NCI-H510A (cell line): ENCODE measurements around the gene BCAR3.

Experiments used
- DNase-seq: peaks from one replicate; lab custom pipeline; 2025; lab: John Stamatoyannopoulos, UW

The BCAR3 gene

GRCh38 chr1:93638307-93638847, 43.3 kb downstream of the BCAR3 start:
- no peak for DNase-seq

GRCh38 chr1:93636712-93637111, 44.9 kb downstream of the BCAR3 start:
- DNase-seq = no peak

- no peak for DNase-seq
Observed at GRCh38 chr1:93635614-93636543, 45.8 kb downstream of the BCAR3 start.

- DNase-seq = no peak
Observed at GRCh38 chr1:93633313-93633712, 48.3 kb downstream of the BCAR3 start.

GRCh38 chr1:93631626-93632365, 49.8 kb downstream of the BCAR3 start:
- no peak for DNase-seq

- DNase-seq = no peak
Observed at GRCh38 chr1:93630168-93630567, 51.5 kb downstream of the BCAR3 start.

- peak; percentile 67 for DNase-seq
Observed at GRCh38 chr1:93629101-93630059, 52.3 kb downstream of the BCAR3 start.

GRCh38 chr1:93628681-93629080, 53.0 kb downstream of the BCAR3 start:
- DNase-seq = no peak

GRCh38 chr1:93625582-93626327, 55.9 kb downstream of the BCAR3 start:
- no peak for DNase-seq

- no peak for DNase-seq
Observed at GRCh38 chr1:93623875-93624274, 57.8 kb downstream of the BCAR3 start.

- no peak for DNase-seq
Observed at GRCh38 chr1:93623436-93623835, 58.2 kb downstream of the BCAR3 start.

- no peak for DNase-seq
Observed at GRCh38 chr1:93621246-93621645, 60.4 kb downstream of the BCAR3 start.

- DNase-seq = no peak
Observed at GRCh38 chr1:93620841-93621210, 60.8 kb downstream of the BCAR3 start.

- DNase-seq = no peak
Observed at GRCh38 chr1:93620172-93620840, 61.3 kb downstream of the BCAR3 start.

- DNase-seq = peak; percentile 64
Observed at GRCh38 chr1:93619507-93620171, 62.0 kb downstream of the BCAR3 start.

- DNase-seq = no peak
Observed at GRCh38 chr1:93617670-93618499, 63.8 kb downstream of the BCAR3 start.

- DNase-seq = no peak
Observed at GRCh38 chr1:93616996-93617669, 64.5 kb downstream of the BCAR3 start.

- DNase-seq = no peak
Observed at GRCh38 chr1:93616221-93616995, 65.2 kb downstream of the BCAR3 start.
